ENCODE data around the gene S100A16. TPM values are rescaled to one million over a fixed set of nuclear protein-coding genes. Genes with fewer than 3 reads are reported as not detected.
A peak's percentile ranks its signal among the peaks of the same experiment; 100 is the strongest.

S100A16 gene
- total and polyA plus RNA-seq, 9 of the 15 experiments (the other 6 are each of a cell fraction or from before 2014, with no cell fraction given), result 1.6 to 6.9 (median 4.3) TPM

- TF ChIP-seq ZC3H8 (IDR thresholded peaks at IDR 0.05) (0 out of 2 replicates have a peak, but pooled peaks have one; percentile 53), KDM1A (IDR thresholded peaks at IDR 0.05) (peak in 1 of 2 experiments; percentile 77; a peak in 3 of 4 replicates), RREB1 (CRISPR knock-in tag; IDR thresholded peaks at IDR 0.05) (no peak), ZNF316 (IDR thresholded peaks at IDR 0.05) (peak; percentile 77), NRF1 (conservative IDR thresholded peaks at IDR 0.05 in 1 of 2, IDR thresholded peaks at IDR 0.05 in 1 of 2) (peak; percentile 29 to 43; a peak in 2 of 4 replicates), ELF2 (CRISPR knock-in tag; IDR thresholded peaks at IDR 0.05) (no peak), DPF2 (IDR thresholded peaks at IDR 0.05) (peak; percentile 98), MEF2D (tag; conservative IDR thresholded peaks at IDR 0.05; ENCODE audit: low read depth) (no peak; the same call in 1 of the 2 replicates), TSC22D4 (tag; IDR thresholded peaks at IDR 0.05) (no peak), GMEB1 (CRISPR knock-in tag; IDR thresholded peaks at IDR 0.05) (no peak), ZNF589 (CRISPR knock-in tag; IDR thresholded peaks at IDR 0.05; ENCODE audit: low read depth) (peak; percentile 87), KAT7 (CRISPR knock-in tag; IDR thresholded peaks at IDR 0.05; ENCODE audit: borderline replicate concordance) (no peak)
- TF ChIP-seq, protein P1, sequence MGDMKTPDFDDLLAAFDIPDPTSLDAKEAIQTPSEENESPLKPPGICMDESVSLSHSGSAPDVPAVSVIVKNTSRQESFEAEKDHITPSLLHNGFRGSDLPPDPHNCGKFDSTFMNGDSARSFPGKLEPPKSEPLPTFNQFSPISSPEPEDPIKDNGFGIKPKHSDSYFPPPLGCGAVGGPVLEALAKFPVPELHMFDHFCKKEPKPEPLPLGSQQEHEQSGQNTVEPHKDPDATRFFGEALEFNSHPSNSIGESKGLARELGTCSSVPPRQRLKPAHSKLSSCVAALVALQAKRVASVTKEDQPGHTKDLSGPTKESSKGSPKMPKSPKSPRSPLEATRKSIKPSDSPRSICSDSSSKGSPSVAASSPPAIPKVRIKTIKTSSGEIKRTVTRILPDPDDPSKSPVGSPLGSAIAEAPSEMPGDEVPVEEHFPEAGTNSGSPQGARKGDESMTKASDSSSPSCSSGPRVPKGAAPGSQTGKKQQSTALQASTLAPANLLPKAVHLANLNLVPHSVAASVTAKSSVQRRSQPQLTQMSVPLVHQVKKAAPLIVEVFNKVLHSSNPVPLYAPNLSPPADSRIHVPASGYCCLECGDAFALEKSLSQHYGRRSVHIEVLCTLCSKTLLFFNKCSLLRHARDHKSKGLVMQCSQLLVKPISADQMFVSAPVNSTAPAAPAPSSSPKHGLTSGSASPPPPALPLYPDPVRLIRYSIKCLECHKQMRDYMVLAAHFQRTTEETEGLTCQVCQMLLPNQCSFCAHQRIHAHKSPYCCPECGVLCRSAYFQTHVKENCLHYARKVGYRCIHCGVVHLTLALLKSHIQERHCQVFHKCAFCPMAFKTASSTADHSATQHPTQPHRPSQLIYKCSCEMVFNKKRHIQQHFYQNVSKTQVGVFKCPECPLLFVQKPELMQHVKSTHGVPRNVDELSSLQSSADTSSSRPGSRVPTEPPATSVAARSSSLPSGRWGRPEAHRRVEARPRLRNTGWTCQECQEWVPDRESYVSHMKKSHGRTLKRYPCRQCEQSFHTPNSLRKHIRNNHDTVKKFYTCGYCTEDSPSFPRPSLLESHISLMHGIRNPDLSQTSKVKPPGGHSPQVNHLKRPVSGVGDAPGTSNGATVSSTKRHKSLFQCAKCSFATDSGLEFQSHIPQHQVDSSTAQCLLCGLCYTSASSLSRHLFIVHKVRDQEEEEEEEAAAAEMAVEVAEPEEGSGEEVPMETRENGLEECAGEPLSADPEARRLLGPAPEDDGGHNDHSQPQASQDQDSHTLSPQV (IDR thresholded peaks at IDR 0.05), result peak; percentile 99
- TF ChIP-seq, protein P2, sequence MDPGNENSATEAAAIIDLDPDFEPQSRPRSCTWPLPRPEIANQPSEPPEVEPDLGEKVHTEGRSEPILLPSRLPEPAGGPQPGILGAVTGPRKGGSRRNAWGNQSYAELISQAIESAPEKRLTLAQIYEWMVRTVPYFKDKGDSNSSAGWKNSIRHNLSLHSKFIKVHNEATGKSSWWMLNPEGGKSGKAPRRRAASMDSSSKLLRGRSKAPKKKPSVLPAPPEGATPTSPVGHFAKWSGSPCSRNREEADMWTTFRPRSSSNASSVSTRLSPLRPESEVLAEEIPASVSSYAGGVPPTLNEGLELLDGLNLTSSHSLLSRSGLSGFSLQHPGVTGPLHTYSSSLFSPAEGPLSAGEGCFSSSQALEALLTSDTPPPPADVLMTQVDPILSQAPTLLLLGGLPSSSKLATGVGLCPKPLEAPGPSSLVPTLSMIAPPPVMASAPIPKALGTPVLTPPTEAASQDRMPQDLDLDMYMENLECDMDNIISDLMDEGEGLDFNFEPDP (CRISPR knock-in tag; IDR thresholded peaks at IDR 0.05), result no peak
These were observed 46.2 kb downstream of the S100A16 start (continued) for GRCh38 chr1:153566414-153567371.

Measured in K562 (cell line).